ENCODE data around the gene RSF1. TPM values are rescaled to one million over a fixed set of nuclear protein-coding genes. Genes with fewer than 3 reads are reported as not detected.
A peak's percentile ranks its signal among the peaks of the same experiment; 100 is the strongest.
"Not testable (repeated sequence)": the region's sequence is repeated elsewhere in the genome, so short reads cannot be mapped to it uniquely, and the experiment has no call there.

RSF1 gene
- total RNA-seq, 1 donor from 2014 or later = 109 TPM

- H3K27me3 Mint-ChIP-seq (ENCODE audit: low read depth) = no peaks in the 10 kb centered on the region
- H3K4me3 Mint-ChIP-seq = peak overlapping the region; percentile 22
- H3K27ac Mint-ChIP-seq = peak overlapping the region; percentile 94
- DNase-seq (ENCODE audit: low spot score in 2 of 2, unreplicated experiment in 2 of 2) = no peak
- H3K4me1 Mint-ChIP-seq = peaks cover 23% of the 10 kb centered on the region
- TF ChIP-seq CTCF (IDR thresholded peaks at IDR 0.05; ENCODE audit: unreplicated experiment) = no peak
- H3K36me3 Mint-ChIP-seq = peaks cover 7% of the 10 kb centered on the region
- peaks cover 1% of the 10 kb centered on the region for H3K9me3 Mint-ChIP-seq
Measured at GRCh38 chr11:77823775-77824174, 3.3 kb upstream of the RSF1 start.

- not testable (repeated sequence) for H3K27me3 Mint-ChIP-seq (ENCODE audit: low read depth); DNase-seq (ENCODE audit: low spot score in 2 of 2, unreplicated experiment in 2 of 2); H3K36me3 Mint-ChIP-seq; H3K9me3 Mint-ChIP-seq
- H3K4me3 Mint-ChIP-seq = peak overlapping the region; percentile 15
- peaks cover 28% of the 10 kb centered on the region for H3K4me1 Mint-ChIP-seq
- peak overlapping the region; percentile 9 for H3K27ac Mint-ChIP-seq
Measured at GRCh38 chr11:77822126-77822525, 1.6 kb upstream of the RSF1 start.

- TF ChIP-seq CTCF (IDR thresholded peaks at IDR 0.05; ENCODE audit: unreplicated experiment) = no peak
- H3K36me3 Mint-ChIP-seq = peaks cover under 1% of the 10 kb centered on the region
- H3K4me1 Mint-ChIP-seq = peaks cover 31% of the 10 kb centered on the region
- H3K27me3 Mint-ChIP-seq (ENCODE audit: low read depth) = no peaks in the 10 kb centered on the region
- peak overlapping the region; percentile 98 for H3K27ac Mint-ChIP-seq
- peak overlapping the region; percentile 96 for H3K4me3 Mint-ChIP-seq
- peak in 1 of 2 experiments; percentile 20 for DNase-seq (ENCODE audit: low spot score in 2 of 2, unreplicated experiment in 2 of 2)
- H3K9me3 Mint-ChIP-seq = no peaks in the 10 kb centered on the region
Measured at GRCh38 chr11:77821349-77821851, 878 bp upstream of the RSF1 start.

GRCh38 chr11:77819921-77820564 is 479 bp downstream of the RSF1 start:
- H3K4me3 Mint-ChIP-seq = peak overlapping the region; percentile 96
- peaks cover 33% of the 10 kb centered on the region for H3K4me1 Mint-ChIP-seq
- H3K9me3 Mint-ChIP-seq = peaks cover 6% of the 10 kb centered on the region

GRCh38 chr11:77819411-77819920 is 1.1 kb downstream of the RSF1 start:
- no peak for TF ChIP-seq CTCF (IDR thresholded peaks at IDR 0.05; ENCODE audit: unreplicated experiment)
- Mint-ChIP-seq H3K36me3 (peaks cover 9% of the 10 kb centered on the region), H3K27ac (peak overlapping the region; percentile 97), H3K4me3 (peak overlapping the region; percentile 96), H3K4me1 (peaks cover 29% of the 10 kb centered on the region), H3K9me3 (peaks cover 10% of the 10 kb centered on the region), H3K27me3 (ENCODE audit: low read depth) (no peaks in the 10 kb centered on the region)
- peak; percentile 63 to 84 for DNase-seq (ENCODE audit: low spot score in 2 of 2, unreplicated experiment in 2 of 2)

More at GRCh38 chr11:77819921-77820564, 479 bp downstream of the RSF1 start:
- no peak for TF ChIP-seq CTCF (IDR thresholded peaks at IDR 0.05; ENCODE audit: unreplicated experiment)
- Mint-ChIP-seq H3K36me3 (peaks cover 5% of the 10 kb centered on the region), H3K27me3 (ENCODE audit: low read depth) (no peaks in the 10 kb centered on the region), H3K27ac (peak overlapping the region; percentile 98)
- DNase-seq (ENCODE audit: low spot score in 2 of 2, unreplicated experiment in 2 of 2) = peak; percentile 47 to 72

DNA sequence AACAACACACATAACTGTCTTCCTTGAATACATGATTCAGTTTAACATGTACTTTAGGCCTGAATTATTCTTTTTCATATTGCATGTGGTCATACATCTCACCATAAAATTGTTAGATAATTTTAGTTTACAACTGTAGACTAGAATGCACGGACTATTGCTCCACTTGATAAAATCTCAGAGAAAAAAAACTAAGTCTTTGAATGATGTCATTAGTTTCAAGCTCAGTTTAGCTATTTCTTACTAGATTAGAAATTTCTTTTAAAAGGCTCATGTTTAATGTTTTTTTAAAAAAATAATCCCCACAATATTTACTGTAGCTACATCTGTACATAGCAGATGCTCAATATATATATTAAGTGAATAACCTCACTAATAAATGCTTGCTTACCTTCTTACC is 5.1 kb downstream of the RSF1 start:
- no peak for TF ChIP-seq CTCF (IDR thresholded peaks at IDR 0.05; ENCODE audit: unreplicated experiment)
- Mint-ChIP-seq H3K4me3 (no peak overlapping the region), H3K9me3 (peaks cover 10% of the 10 kb centered on the region), H3K27me3 (ENCODE audit: low read depth) (no peaks in the 10 kb centered on the region), H3K27ac (no peak overlapping the region), H3K36me3 (peaks cover 15% of the 10 kb centered on the region), H3K4me1 (peaks cover 15% of the 10 kb centered on the region)
- DNase-seq (ENCODE audit: low spot score in 2 of 2, unreplicated experiment in 2 of 2) = no peak

Measured in mesothelial cell of epicardium (in vitro differentiated cells).